WTC11 (cell line): ENCODE results near the gene SIM1. TPM values are rescaled to one million over a fixed set of nuclear protein-coding genes. Genes with fewer than 3 reads are reported as not detected.

Experiments
- ATAC-seq: fragments of 200-7000 bp; cut with Tn5 transposase; 2 replicates; pipeline ENCODE4 v1.10.0; 2021; ENCODE audit warnings: mild to moderate bottlenecking, moderate library complexity
- CTCF ChIA-PET: fragments of 300-600 bp; sonication (Branson Sonifier 250); formaldehyde crosslinking; loops from one replicate; lab custom pipeline; 2021; ENCODE audit warnings: antibody characterized with exemption; lab: Charles Lee
- POLR2A ChIA-PET: fragments of 350-600 bp; sonication (Branson Sonifier 250); formaldehyde crosslinking; loops from one replicate; lab custom pipeline; 2021; ENCODE audit warnings: antibody characterized with exemption; lab: Charles Lee
- DNase-seq: peaks from one replicate; pipeline ENCODE4 v3.0.0; 2021; ENCODE audit warnings: low spot score
- H3K27ac Mint-ChIP-seq: 2 replicates; pipeline ENCODE4 v1.8.0; 2021; ENCODE audit warnings: mixed read lengths
- H3K27me3 Mint-ChIP-seq: 2 replicates; pipeline ENCODE4 v1.8.0; 2021; ENCODE audit warnings: low read depth, mild to moderate bottlenecking, moderate library complexity, mixed read lengths
- H3K36me3 Mint-ChIP-seq: 2 replicates; pipeline ENCODE4 v1.8.0; 2021; ENCODE audit warnings: mixed read lengths
- H3K4me1 Mint-ChIP-seq: 2 replicates; pipeline ENCODE4 v1.8.0; 2022; ENCODE audit warnings: mixed read lengths
- H3K4me3 Mint-ChIP-seq: 2 replicates; pipeline ENCODE4 v1.8.0; 2021; ENCODE audit warnings: mild to moderate bottlenecking, moderate library complexity, mixed read lengths
- H3K9me3 Mint-ChIP-seq: 2 replicates; pipeline ENCODE4 v1.8.0; 2021; ENCODE audit warnings: mixed read lengths
- ATF1 ChIP-seq: sonication (generic); formaldehyde crosslinking; IDR thresholded peaks from 2 replicates; pipeline ENCODE4 v1.8.1; 2023; ENCODE audit warnings: mild to moderate bottlenecking, moderate library complexity, missing genetic modification reagents
- CREB1 ChIP-seq: sonication (generic); formaldehyde crosslinking; IDR thresholded peaks from 2 replicates; pipeline ENCODE4 v1.8.0; 2023; ENCODE audit warnings: mild to moderate bottlenecking, missing genetic modification reagents
- ETV6 ChIP-seq: sonication (generic); formaldehyde crosslinking; IDR thresholded peaks from 2 replicates; pipeline ENCODE4 v1.8.1; 2022; ENCODE audit warnings: mild to moderate bottlenecking, missing genetic modification reagents
- FOXK1 ChIP-seq: sonication (generic); formaldehyde crosslinking; IDR thresholded peaks from 2 replicates; pipeline ENCODE4 v1.8.0; 2022; ENCODE audit warnings: mild to moderate bottlenecking, moderate library complexity, missing genetic modification reagents
- FOXP1 ChIP-seq: sonication (generic); formaldehyde crosslinking; IDR thresholded peaks from 2 replicates; pipeline ENCODE4 v1.8.0; 2022; ENCODE audit warnings: missing genetic modification reagents, mild to moderate bottlenecking, moderate library complexity, borderline replicate concordance
- GRHL2 ChIP-seq: fragments of 250-450 bp; sonication (Bioruptor Pico); IDR thresholded peaks from 2 replicates; pipeline ENCODE4 v1.8.0; 2022; ENCODE audit warnings: mild to moderate bottlenecking, moderate library complexity; ENCODE audit not compliant: insufficient replicate concordance, severe bottlenecking
- MYBL2 ChIP-seq: sonication (generic); formaldehyde crosslinking; IDR thresholded peaks from 2 replicates; pipeline ENCODE4 v1.8.1; 2023; ENCODE audit warnings: mild to moderate bottlenecking, moderate library complexity, missing genetic modification reagents
- NFATC4 ChIP-seq: fragments of 250-450 bp; sonication (Bioruptor Pico); IDR thresholded peaks from 2 replicates; pipeline ENCODE4 v1.9.0; 2021; ENCODE audit warnings: mild to moderate bottlenecking
- NFE2L1 ChIP-seq: sonication (generic); formaldehyde crosslinking; IDR thresholded peaks from 2 replicates; pipeline ENCODE4 v1.8.1; 2023; ENCODE audit warnings: missing genetic modification reagents
- OVOL2 ChIP-seq: fragments of 250-450 bp; sonication (Bioruptor Pico); IDR thresholded peaks from 2 replicates; pipeline ENCODE4 v1.9.0; 2021; ENCODE audit warnings: mild to moderate bottlenecking, borderline replicate concordance
- PRRX2 ChIP-seq: fragments of 250-450 bp; sonication (Bioruptor Pico); IDR thresholded peaks from 2 replicates; pipeline ENCODE4 v1.8.0; 2021; ENCODE audit warnings: mild to moderate bottlenecking
- SMAD3 ChIP-seq: sonication (generic); formaldehyde crosslinking; IDR thresholded peaks from 2 replicates; pipeline ENCODE4 v1.8.0; 2022; ENCODE audit warnings: missing genetic modification reagents, mild to moderate bottlenecking, borderline replicate concordance
- SOX15 ChIP-seq: fragments of 250-450 bp; sonication (Bioruptor Pico); IDR thresholded peaks from 2 replicates; pipeline ENCODE4 v1.9.0; 2021; ENCODE audit warnings: mild to moderate bottlenecking
- ZNF317 ChIP-seq: sonication (generic); formaldehyde crosslinking; IDR thresholded peaks from 2 replicates; pipeline ENCODE4 v1.8.1; 2023; ENCODE audit warnings: low read depth, mild to moderate bottlenecking, moderate library complexity, missing genetic modification reagents, borderline replicate concordance
- ZNF416 ChIP-seq: fragments of 250-450 bp; sonication (Bioruptor Pico); IDR thresholded peaks from 2 replicates; pipeline ENCODE4 v1.9.0; 2021; ENCODE audit warnings: mild to moderate bottlenecking, inconsistent platforms
- total RNA-seq: library from RNA; stranded (reverse); gene quantifications from 3 replicates; pipeline ENCODE4 v1.2.3, GENCODE V29; 2021
- TF ChIP-seq, protein P1 (sequence below): fragments of 250-450 bp; sonication (Bioruptor Pico); conservative IDR thresholded peaks from 2 replicates; pipeline ENCODE4 v1.9.0; 2021; ENCODE audit warnings: mild to moderate bottlenecking
- TF ChIP-seq, protein P2 (sequence below): sonication (generic); formaldehyde crosslinking; IDR thresholded peaks from 2 replicates; pipeline ENCODE4 v1.8.1; 2022; ENCODE audit warnings: mild to moderate bottlenecking, moderate library complexity, missing genetic modification reagents
- TF ChIP-seq, protein P3 (sequence below): sonication (generic); formaldehyde crosslinking; IDR thresholded peaks from 2 replicates; pipeline ENCODE4 v1.8.1; 2023; ENCODE audit warnings: mild to moderate bottlenecking, missing genetic modification reagents
- TF ChIP-seq, protein P4 (sequence below): sonication (generic); formaldehyde crosslinking; conservative IDR thresholded peaks from 2 replicates; pipeline ENCODE4 v1.8.1; 2022; ENCODE audit warnings: mild to moderate bottlenecking, missing genetic modification reagents
- TF ChIP-seq, protein P5 (sequence below): sonication (generic); formaldehyde crosslinking; IDR thresholded peaks from 2 replicates; pipeline ENCODE4 v1.8.0; 2022; ENCODE audit warnings: mild to moderate bottlenecking, missing genetic modification reagents
- TF ChIP-seq, protein P6 (sequence below): fragments of 250-450 bp; sonication (Bioruptor Pico); IDR thresholded peaks from 2 replicates; pipeline ENCODE4 v1.9.0; 2021; ENCODE audit warnings: mild to moderate bottlenecking

The SIM1 gene
- total RNA-seq, 1 experiment from 2014 or later = 0.09 TPM

DNA sequence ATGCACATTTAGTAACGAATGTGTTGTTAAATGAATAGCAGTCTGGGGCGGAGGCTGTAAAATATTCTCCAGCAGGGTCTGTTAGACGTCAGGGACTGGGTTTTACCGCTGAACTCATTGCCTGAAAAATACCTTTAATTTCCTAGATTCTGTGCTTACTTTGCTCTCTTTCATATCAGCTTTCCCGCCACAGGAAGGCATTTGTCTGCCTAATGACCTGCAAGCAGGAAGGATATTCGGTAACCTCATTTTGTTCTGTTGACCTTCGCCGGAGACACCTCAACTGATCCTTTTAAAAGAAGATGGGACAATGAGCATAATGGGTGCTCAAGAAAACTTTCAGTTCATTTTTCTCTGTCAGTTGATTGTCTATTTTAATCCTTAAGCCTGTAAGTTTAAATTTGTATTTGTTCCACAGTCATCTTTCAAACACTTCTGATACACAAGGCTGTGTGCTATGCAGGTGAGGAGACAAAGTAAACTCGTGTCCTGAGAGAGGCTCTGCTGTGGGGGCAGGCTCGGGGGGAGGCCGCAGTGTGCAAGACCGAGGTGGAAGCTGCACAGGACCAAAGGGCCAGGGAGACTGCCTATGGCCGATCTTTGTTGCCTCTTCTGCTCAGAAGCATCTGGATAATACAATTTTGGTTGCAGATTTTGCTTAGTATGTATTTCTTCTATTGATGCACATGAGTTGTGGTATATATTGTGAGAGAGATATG is 27.4 kb upstream of the SIM1 start (continued):
- TF ChIP-seq, protein P1, sequence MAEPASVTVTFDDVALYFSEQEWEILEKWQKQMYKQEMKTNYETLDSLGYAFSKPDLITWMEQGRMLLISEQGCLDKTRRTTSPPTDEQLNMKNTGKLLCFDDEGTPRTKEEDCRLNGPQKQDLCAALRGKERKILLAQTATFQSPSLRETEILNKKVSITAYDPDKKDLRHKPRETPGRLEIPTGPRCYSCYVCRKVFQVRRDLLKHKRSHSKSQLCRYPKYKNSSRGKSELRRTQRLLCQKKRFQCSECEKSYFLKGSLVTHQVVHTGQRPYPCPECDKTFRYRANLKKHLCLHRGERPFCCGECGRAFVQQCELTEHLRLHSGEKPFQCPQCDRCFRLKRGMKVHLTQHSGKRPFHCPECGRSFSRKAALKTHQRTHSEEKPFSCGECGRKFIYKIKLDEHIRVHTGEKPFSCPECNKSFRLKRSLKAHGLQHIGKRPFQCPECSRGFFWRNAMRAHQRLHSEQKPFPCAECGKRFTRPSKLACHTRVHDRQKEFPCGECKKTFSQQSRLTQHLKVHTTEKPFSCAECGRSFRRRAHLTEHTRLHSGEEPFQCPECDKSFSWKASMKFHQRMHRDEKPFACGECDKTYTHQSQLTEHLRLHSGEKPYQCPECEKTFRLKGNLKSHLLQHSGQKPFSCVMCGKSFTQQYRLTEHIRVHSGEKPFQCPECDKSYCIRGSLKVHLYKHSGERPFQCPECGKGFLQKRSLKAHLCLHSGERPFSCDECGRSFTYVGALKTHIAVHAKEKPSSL (CRISPR knock-in tag) = no peak
- TF ChIP-seq, all 79 proteins: peak for 0

DNA sequence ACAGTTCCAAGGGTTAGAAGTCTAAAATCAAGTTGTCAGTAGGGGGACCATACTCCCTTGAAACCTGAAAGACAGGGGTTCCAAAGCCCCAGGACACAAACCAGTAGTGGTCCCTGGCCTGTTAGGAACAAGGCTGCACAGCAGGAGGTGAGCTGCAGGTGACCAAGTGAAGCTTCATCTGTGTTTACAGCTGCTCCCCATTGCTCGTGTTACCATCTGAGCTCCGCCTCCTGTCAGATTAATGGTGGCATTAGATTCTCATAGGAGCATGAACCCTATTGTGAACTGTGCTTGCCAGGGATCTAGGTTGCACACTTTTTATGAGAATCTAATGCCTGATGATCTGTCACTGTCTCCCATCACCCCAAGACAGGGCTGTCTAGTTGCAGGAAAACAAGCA is 25.3 kb upstream of the SIM1 start:
- TF ChIP-seq, protein P2, sequence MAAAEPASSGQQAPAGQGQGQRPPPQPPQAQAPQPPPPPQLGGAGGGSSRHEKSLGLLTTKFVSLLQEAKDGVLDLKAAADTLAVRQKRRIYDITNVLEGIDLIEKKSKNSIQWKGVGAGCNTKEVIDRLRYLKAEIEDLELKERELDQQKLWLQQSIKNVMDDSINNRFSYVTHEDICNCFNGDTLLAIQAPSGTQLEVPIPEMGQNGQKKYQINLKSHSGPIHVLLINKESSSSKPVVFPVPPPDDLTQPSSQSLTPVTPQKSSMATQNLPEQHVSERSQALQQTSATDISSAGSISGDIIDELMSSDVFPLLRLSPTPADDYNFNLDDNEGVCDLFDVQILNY (CRISPR knock-in tag) = no peak
- TF ChIP-seq, protein P3, sequence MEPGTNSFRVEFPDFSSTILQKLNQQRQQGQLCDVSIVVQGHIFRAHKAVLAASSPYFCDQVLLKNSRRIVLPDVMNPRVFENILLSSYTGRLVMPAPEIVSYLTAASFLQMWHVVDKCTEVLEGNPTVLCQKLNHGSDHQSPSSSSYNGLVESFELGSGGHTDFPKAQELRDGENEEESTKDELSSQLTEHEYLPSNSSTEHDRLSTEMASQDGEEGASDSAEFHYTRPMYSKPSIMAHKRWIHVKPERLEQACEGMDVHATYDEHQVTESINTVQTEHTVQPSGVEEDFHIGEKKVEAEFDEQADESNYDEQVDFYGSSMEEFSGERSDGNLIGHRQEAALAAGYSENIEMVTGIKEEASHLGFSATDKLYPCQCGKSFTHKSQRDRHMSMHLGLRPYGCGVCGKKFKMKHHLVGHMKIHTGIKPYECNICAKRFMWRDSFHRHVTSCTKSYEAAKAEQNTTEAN (CRISPR knock-in tag) = no peak
- TF ChIP-seq PRRX2 (CRISPR knock-in tag) (no peak), FOXK1 (no peak), MYBL2 (CRISPR knock-in tag) (no peak), ETV6 (CRISPR knock-in tag) (no peak), GRHL2 (CRISPR knock-in tag) (no peak), ZNF317 (CRISPR knock-in tag) (no peak), SMAD3 (CRISPR knock-in tag) (no peak), NFATC4 (no peak)
- TF ChIP-seq, protein P4, sequence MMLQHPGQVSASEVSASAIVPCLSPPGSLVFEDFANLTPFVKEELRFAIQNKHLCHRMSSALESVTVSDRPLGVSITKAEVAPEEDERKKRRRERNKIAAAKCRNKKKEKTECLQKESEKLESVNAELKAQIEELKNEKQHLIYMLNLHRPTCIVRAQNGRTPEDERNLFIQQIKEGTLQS (CRISPR knock-in tag) = no peak
- TF ChIP-seq, protein P5, sequence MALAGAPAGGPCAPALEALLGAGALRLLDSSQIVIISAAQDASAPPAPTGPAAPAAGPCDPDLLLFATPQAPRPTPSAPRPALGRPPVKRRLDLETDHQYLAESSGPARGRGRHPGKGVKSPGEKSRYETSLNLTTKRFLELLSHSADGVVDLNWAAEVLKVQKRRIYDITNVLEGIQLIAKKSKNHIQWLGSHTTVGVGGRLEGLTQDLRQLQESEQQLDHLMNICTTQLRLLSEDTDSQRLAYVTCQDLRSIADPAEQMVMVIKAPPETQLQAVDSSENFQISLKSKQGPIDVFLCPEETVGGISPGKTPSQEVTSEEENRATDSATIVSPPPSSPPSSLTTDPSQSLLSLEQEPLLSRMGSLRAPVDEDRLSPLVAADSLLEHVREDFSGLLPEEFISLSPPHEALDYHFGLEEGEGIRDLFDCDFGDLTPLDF (CRISPR knock-in tag) = no peak
- TF ChIP-seq, protein P1 (CRISPR knock-in tag) = no peak
- DNase-seq (no peak), ATAC-seq (no peak)
- Mint-ChIP-seq H3K27ac (no peak overlapping the region), H3K4me3 (no peak overlapping the region), H3K36me3 (peaks cover 11% of the 10 kb centered on the region), H3K27me3 (no peaks in the 10 kb centered on the region; the same call in 1 of the 2 replicates), H3K4me1 (peaks cover 20% of the 10 kb centered on the region), H3K9me3 (peaks cover 27% of the 10 kb centered on the region)
- ChIA-PET CTCF (no interaction called here), POLR2A (no interaction called here)

DNA sequence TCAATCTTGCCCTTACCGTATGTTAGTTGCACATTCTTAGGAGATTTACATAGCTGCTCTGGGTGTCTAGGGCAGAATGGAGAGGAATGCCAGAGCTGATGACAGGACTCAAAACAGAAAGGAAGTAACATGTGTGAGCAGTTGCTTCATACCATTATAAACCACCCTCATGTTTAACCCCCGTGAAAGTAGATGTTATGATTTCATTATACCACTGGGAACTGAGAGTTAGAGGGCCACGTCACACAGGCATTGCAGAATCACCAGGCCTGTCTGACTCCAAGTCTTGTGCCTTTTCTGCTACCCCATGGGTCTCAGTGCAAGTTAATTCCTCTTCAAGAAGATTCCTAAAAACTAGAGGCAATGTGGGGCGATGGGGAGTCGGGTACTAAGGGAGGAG is 23.5 kb upstream of the SIM1 start:
- Mint-ChIP-seq H3K9me3 (peaks cover 18% of the 10 kb centered on the region), H3K4me1 (peaks cover 14% of the 10 kb centered on the region), H3K36me3 (peaks cover 11% of the 10 kb centered on the region), H3K27me3 (no peaks in the 10 kb centered on the region; the same call in 1 of the 2 replicates), H3K27ac (no peak overlapping the region), H3K4me3 (no peak overlapping the region)
- DNase-seq (no peak), ATAC-seq (no peak)
- ChIA-PET POLR2A (no interaction called here), CTCF (no interaction called here)
- TF ChIP-seq, protein P1 (CRISPR knock-in tag) = no peak
- TF ChIP-seq OVOL2 (no peak), SOX15 (no peak), CREB1 (CRISPR knock-in tag) (no peak), ATF1 (CRISPR knock-in tag) (no peak), ZNF416 (no peak), NFE2L1 (CRISPR knock-in tag) (no peak), FOXP1 (CRISPR knock-in tag) (no peak)
- TF ChIP-seq, protein P6, sequence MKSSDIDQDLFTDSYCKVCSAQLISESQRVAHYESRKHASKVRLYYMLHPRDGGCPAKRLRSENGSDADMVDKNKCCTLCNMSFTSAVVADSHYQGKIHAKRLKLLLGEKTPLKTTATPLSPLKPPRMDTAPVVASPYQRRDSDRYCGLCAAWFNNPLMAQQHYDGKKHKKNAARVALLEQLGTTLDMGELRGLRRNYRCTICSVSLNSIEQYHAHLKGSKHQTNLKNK (CRISPR knock-in tag) = no peak
